ENCODE measurements around the gene FBRS.

DNA sequence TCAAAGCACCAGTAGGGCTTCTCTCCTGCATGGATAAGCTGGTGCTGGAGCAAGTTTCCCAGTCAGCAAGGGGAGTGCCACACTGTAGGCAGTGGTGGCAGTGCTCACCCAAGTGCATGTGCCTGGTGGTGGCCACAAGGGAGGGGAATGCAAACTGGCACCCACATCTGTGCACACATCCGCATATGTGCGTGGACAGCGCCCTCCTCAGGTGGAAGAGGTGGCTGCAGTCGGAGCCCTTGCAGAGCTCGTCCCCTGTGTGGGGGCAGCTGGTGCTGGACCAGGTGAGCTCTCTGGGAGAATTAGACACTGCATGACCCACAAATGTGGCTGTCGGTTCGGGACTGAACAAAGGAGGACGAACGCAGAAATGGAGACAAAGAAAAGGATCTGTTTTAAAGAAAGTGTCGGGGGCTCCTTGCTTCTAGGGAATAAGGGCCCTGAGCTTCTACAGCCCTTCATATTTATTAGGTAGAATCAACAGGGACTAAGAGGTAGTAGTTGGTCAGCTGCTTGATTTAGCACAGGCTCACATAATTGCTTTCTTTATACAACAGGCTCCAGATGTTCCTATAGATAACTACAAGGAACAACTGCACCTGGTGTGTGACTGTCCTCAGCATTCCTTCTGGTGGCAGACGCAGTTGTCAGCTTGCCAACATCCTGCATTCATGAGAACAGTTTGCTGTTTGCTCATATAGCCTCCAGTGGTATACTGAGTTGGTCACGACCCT lies 42.7 kb upstream of the FBRS start:
- TF ChIP-seq YY1 (IDR thresholded peaks at IDR 0.05; ENCODE audit: low read depth) (no peak), TEAD4 (IDR thresholded peaks at IDR 0.05) (no peak), RAD21 (IDR thresholded peaks at IDR 0.05; ENCODE audit: low read depth) (peak; percentile 68), EP300 (IDR thresholded peaks at IDR 0.05; ENCODE audit: borderline replicate concordance) (no peak), EGR1 (IDR thresholded peaks at IDR 0.05) (no peak), CREB1 (IDR thresholded peaks at IDR 0.05; ENCODE audit: low read depth) (no peak)
- TF ChIP-seq, protein P1, sequence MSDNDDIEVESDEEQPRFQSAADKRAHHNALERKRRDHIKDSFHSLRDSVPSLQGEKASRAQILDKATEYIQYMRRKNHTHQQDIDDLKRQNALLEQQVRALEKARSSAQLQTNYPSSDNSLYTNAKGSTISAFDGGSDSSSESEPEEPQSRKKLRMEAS (IDR thresholded peaks at IDR 0.05): no peak
- TF ChIP-seq, protein P2, sequence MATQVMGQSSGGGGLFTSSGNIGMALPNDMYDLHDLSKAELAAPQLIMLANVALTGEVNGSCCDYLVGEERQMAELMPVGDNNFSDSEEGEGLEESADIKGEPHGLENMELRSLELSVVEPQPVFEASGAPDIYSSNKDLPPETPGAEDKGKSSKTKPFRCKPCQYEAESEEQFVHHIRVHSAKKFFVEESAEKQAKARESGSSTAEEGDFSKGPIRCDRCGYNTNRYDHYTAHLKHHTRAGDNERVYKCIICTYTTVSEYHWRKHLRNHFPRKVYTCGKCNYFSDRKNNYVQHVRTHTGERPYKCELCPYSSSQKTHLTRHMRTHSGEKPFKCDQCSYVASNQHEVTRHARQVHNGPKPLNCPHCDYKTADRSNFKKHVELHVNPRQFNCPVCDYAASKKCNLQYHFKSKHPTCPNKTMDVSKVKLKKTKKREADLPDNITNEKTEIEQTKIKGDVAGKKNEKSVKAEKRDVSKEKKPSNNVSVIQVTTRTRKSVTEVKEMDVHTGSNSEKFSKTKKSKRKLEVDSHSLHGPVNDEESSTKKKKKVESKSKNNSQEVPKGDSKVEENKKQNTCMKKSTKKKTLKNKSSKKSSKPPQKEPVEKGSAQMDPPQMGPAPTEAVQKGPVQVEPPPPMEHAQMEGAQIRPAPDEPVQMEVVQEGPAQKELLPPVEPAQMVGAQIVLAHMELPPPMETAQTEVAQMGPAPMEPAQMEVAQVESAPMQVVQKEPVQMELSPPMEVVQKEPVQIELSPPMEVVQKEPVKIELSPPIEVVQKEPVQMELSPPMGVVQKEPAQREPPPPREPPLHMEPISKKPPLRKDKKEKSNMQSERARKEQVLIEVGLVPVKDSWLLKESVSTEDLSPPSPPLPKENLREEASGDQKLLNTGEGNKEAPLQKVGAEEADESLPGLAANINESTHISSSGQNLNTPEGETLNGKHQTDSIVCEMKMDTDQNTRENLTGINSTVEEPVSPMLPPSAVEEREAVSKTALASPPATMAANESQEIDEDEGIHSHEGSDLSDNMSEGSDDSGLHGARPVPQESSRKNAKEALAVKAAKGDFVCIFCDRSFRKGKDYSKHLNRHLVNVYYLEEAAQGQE (IDR thresholded peaks at IDR 0.05; ENCODE audit: low read depth): no peak

Data from Ishikawa (cell line).